GM12874 (cell line): Measurements from ENCODE around the gene OR52E1.

Experiments used
- TF ChIP-seq, protein P1 (sequence below): IDR thresholded peaks from 2 replicates; pipeline ENCODE4 v1.5.1; 2011; ENCODE audit warnings: low read depth, mild to moderate bottlenecking, control low read depth, low read length, moderate library complexity; ENCODE audit not compliant: insufficient read depth

Gene OR52E1

DNA sequence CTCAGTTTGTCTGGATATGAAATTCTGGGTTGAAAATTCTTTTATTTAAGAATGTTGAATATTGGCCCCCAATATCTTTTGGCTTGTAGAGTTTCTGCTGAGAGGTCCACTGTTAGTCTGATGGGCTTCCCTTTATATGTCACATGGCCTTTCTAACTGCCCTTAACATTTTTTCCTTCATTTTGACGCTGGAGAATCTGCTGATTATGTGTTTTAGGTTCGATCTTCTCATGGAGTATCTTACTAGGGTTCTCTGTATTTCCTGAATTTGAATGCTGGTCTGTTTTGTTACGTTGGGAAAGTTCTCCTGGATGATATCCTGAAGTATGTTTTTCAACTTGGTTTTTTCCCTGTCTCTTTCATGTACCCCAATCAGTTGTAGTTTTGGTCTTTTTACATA lies 46.0 kb downstream of the OR52E1 start:
- TF ChIP-seq, protein P1, sequence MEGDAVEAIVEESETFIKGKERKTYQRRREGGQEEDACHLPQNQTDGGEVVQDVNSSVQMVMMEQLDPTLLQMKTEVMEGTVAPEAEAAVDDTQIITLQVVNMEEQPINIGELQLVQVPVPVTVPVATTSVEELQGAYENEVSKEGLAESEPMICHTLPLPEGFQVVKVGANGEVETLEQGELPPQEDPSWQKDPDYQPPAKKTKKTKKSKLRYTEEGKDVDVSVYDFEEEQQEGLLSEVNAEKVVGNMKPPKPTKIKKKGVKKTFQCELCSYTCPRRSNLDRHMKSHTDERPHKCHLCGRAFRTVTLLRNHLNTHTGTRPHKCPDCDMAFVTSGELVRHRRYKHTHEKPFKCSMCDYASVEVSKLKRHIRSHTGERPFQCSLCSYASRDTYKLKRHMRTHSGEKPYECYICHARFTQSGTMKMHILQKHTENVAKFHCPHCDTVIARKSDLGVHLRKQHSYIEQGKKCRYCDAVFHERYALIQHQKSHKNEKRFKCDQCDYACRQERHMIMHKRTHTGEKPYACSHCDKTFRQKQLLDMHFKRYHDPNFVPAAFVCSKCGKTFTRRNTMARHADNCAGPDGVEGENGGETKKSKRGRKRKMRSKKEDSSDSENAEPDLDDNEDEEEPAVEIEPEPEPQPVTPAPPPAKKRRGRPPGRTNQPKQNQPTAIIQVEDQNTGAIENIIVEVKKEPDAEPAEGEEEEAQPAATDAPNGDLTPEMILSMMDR: no peak

DNA sequence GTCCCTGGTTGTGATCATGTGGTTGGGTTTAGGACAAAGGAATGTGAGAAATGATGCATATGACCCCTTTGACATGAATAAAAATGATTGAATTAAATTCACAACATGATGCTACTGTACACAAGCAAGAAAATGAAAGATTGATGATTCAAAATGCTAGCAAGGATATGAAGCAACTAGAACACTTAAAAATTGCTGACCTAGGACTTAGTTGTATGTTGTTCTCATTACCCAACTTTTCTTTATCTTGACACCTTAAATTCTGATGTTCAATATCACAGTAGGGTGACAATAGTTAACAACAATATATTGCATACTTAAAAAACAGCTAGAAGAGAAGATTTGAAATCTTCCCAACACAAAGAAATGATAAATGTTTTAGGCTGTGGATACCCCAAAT lies 48.2 kb downstream of the OR52E1 start:
- TF ChIP-seq, protein P1: no peak

DNA sequence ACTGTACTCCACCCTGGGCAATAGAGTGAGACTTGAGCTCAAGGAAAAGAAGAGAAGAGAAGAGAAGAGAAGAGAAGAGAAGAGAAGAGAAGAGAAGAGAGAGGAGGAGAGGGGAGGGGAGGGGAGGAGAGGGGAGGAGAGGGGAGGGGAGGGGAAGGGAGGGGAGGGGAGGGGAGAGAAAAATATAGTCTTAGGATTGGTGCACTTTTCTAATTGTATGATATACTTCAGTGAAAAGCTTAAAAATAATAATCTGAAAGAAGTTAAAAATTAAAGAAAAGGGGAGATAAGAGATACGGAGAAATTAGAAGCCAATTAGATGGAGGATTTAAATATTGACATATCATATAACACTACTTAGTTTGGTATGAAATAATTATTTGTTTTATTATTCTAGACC lies 49.5 kb downstream of the OR52E1 start:
- TF ChIP-seq, protein P1: no peak
